B cell (primary cell): ENCODE measurements around the gene RASA3.

Source experiments
- EZH2 ChIP-seq: IDR thresholded peaks from 2 replicates; pipeline ENCODE4 v1.6.1; 2012; ENCODE audit warnings: borderline replicate concordance, low read depth, mild to moderate bottlenecking, moderate library complexity, low read length; ENCODE audit not compliant: insufficient read depth, poor library complexity, severe bottlenecking
- TF ChIP-seq, protein P1 (sequence below): fragments of 200-600 bp; IDR thresholded peaks from one replicate; pipeline ENCODE4 v1.8.0; 2022; ENCODE audit warnings: antibody characterized with exemption, mild to moderate bottlenecking

GRCh38 chr13:114020750-114021463 is 111.5 kb downstream of the RASA3 start:
- TF ChIP-seq EZH2, result no peak
- TF ChIP-seq, protein P1, sequence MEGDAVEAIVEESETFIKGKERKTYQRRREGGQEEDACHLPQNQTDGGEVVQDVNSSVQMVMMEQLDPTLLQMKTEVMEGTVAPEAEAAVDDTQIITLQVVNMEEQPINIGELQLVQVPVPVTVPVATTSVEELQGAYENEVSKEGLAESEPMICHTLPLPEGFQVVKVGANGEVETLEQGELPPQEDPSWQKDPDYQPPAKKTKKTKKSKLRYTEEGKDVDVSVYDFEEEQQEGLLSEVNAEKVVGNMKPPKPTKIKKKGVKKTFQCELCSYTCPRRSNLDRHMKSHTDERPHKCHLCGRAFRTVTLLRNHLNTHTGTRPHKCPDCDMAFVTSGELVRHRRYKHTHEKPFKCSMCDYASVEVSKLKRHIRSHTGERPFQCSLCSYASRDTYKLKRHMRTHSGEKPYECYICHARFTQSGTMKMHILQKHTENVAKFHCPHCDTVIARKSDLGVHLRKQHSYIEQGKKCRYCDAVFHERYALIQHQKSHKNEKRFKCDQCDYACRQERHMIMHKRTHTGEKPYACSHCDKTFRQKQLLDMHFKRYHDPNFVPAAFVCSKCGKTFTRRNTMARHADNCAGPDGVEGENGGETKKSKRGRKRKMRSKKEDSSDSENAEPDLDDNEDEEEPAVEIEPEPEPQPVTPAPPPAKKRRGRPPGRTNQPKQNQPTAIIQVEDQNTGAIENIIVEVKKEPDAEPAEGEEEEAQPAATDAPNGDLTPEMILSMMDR, result no peak
